GM19099 (cell line): ENCODE data around the gene THPO.

ENCODE experiments used
- POLR2A ChIP-seq: IDR thresholded peaks from 3 replicates; pipeline ENCODE4 v1.6.1; 2011; ENCODE audit warnings: low read depth; ENCODE audit not compliant: insufficient read length; ENCODE audit errors: extremely low read depth

The THPO gene

DNA sequence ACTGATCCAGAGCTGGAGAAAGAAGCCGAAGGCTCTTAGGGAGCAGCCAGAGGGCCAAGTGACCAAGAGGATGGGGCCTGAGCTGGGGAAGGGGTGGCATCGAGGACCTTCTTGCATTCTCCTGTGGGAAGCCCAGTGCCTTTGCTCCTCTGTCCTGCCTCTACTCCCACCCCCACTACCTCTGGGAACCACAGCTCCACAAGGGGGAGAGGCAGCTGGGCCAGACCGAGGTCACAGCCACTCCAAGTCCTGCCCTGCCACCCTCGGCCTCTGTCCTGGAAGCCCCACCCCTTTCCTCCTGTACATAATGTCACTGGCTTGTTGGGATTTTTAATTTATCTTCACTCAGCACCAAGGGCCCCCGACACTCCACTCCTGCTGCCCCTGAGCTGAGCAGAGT, 11.4 kb upstream of the THPO start:
- TF ChIP-seq POLR2A, result no peak

DNA sequence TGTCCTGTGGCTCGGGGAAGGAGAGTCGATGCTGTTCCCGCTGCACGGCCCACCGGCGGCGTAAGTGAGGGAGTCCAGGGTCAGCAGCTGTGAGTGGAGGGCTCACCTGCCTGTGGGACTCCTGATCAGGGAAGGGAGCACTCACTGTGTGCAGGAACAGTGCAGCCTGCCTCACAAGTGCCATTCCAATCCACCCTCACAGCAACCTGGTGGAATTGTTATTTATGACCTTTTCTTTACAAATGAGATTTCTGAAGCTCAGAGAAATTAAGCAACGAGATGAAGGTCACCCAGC, 10.9 kb upstream of the THPO start:
- TF ChIP-seq POLR2A, result no peak

DNA sequence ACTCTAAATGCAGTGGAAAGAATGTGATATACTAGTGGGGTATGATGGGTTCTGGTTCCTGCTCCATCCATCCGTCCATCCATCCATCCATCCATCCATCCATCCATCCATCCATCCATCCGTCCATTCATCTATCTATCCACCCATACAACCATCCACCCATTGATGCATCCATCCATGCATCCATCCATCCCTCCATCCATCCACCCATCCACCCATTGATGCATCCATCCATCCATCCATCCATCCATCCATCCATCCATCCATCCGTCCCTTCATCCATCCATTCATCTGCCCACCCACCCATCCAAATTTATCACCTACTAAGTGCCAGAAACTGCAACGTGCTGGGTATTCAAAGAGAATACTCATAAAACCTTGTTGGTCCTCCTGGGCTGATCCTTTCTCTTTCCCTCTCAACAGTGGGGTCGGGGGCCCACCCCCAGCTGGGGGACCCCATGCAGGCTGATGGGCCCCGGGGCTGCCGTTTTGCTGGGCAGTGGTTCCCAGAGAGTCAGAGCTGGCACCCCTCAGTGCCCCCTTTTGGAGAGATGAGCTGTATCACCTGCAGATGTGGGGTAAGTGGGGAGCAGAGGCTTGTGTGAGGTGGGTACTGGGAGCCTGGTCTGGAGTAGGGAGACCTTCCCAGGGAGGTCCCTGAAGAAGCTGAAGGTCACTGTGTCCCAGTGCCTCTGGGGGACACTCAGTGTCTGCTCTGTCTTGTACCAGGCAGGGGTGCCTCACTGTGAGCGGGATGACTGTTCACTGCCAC, 10.3 kb upstream of the THPO start:
- no peak for TF ChIP-seq POLR2A

DNA sequence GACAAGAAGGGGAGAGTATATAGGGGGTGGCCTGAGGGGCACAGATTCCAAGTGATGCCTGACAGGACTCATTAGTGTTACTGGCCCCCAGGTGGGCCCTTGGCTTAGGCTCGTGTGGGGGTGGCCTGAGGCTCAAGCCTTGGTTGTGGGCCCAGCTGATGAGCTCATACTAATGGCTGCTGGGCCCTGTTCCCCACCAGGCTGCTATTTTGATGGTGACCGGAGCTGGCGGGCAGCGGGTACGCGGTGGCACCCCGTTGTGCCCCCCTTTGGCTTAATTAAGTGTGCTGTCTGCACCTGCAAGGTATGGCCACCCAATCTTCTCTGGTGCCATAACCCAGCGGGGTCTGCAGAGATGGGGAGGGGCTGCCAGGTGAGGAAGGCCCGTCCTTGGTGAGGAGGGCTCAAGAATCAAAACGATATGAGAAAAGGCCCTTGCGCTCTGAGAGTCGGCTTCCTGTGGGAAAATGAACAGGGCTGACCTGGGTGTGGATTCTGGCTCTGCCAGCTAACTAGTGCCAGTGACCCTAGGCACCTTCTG, 9.2 kb upstream of the THPO start:
- TF ChIP-seq POLR2A, result no peak

DNA sequence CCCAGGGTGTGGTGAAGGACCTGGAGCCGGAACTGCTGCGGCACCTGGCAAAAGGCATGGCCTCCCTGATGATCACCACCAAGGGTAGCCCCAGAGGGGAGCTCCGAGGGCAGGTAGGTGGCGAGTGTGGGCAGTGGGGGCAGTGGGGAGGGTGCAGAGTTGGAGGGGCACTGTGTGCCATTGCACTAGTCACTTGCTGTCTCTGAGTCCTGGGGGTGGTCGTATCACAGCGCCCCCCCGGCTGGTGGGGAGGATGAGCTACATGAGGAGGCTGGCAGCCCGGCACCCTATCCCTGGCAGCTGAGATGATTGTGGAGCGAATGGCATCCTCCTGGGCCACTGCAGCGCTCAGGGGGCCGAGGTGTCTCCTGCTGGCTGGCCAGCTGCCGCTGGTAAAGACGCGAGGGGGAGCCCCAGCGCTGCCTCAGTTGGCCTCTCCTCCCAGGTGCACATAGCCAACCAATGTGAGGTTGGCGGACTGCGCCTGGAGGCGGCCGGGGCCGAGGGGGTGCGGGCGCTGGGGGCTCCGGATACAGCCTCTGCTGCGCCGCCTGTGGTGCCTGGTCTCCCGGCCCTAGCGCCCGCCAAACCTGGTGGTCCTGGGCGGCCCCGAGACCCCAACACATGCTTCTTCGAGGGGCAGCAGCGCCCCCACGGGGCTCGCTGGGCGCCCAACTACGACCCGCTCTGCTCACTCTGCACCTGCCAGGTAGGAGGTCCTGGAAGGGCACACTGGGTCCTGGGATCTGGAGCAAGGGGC, 8.2 kb upstream of the THPO start:
- TF ChIP-seq POLR2A, result no peak

DNA sequence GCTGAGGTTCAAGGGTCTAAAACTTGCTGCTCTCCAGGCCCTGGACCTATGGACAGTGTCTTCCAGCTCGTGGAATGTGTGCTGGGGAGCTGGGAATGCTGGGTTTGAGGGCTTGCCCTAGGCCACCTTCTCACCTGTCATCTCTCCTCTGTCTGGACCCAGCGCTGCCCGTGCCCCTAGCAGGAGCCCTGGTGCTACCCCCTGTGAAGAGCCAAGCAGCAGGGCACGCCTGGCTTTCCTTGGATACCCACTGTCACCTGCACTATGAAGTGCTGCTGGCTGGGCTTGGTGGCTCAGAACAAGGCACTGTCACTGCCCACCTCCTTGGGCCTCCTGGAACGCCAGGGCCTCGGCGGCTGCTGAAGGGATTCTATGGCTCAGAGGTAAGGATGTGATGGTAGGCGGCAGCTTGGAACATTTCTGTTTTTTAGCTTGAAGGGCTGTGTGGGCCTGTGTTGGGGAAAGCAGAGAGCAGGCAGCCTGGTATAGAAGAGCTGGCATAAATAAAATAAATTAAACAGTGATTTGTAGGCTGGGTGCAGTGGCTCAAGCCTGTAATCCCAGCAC, 6.9 kb upstream of the THPO start:
- TF ChIP-seq POLR2A, result no peak

DNA sequence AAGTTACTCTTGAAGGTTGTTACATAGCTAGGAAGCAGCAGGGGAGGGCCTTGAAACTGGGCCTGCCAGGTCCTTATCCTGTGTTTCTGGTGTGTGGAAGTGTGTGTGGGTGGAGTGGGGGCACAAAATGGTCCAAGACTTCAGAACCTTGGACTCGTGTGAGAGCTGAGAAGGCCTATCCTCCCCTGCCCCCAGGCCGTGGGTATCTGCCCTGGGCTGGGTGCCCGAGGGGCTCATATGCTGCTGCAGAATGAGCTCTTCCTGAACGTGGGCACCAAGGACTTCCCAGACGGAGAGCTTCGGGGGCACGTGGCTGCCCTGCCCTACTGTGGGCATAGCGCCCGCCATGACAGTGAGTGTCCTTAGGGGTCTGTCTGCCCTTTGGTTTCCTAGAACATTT, 6.3 kb upstream of the THPO start:
- TF ChIP-seq POLR2A, result no peak

DNA sequence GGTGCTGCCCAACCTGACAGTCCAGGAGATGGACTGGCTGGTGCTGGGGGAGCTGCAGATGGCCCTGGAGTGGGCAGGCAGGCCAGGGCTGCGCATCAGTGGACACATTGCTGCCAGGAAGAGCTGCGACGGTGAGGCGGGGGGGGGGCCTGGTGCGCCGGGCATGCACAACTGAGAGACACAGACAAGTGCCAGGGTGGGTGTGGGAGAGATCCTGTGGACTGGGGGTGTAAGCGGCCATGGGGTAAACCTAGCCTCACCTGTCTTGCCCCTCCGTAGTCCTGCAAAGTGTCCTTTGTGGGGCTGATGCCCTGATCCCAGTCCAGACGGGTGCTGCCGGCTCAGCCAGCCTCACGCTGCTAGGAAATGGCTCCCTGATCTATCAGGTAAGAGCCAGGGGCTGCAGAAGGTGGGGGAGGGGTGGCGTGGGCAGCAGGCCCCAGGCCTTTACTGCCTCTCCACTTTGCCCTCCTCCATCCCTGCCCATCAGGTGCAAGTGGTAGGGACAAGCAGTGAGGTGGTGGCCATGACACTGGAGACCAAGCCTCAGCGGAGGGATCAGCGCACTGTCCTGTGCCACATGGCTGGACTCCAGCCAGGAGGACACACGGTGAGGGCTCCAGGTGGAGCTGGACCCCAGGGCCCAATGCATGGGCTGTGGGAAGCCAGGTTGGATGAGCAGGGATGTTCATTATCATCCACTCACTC, 5.2 kb upstream of the THPO start:
- TF ChIP-seq POLR2A, result no peak

DNA sequence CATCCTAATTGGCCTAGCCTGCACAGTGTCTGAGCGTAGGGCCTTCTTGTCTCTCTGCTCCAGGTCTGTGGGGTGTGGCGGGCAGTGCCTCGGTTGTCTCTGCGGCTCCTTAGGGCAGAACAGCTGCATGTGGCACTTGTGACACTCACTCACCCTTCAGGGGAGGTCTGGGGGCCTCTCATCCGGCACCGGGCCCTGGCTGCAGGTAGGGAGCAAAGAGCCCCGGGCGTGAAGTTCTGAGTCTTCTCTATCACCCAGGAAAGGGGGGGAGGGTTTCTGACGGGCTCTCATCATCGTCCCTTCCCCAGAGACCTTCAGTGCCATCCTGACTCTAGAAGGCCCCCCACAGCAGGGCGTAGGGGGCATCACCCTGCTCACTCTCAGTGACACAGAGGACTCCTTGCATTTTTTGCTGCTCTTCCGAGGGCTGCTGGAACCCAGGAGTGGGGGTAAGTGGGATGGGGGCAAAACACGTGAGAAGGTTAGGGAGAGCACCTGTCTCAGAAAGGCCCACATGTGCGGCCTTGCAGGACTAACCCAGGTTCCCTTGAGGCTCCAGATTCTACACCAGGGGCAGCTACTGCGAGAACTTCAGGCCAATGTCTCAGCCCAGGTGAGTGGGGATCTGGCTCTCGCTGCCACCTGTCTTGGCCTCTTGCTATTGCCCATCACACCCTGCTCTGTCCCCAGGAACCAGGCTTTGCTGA, 4.5 kb upstream of the THPO start:
- no peak for TF ChIP-seq POLR2A

DNA sequence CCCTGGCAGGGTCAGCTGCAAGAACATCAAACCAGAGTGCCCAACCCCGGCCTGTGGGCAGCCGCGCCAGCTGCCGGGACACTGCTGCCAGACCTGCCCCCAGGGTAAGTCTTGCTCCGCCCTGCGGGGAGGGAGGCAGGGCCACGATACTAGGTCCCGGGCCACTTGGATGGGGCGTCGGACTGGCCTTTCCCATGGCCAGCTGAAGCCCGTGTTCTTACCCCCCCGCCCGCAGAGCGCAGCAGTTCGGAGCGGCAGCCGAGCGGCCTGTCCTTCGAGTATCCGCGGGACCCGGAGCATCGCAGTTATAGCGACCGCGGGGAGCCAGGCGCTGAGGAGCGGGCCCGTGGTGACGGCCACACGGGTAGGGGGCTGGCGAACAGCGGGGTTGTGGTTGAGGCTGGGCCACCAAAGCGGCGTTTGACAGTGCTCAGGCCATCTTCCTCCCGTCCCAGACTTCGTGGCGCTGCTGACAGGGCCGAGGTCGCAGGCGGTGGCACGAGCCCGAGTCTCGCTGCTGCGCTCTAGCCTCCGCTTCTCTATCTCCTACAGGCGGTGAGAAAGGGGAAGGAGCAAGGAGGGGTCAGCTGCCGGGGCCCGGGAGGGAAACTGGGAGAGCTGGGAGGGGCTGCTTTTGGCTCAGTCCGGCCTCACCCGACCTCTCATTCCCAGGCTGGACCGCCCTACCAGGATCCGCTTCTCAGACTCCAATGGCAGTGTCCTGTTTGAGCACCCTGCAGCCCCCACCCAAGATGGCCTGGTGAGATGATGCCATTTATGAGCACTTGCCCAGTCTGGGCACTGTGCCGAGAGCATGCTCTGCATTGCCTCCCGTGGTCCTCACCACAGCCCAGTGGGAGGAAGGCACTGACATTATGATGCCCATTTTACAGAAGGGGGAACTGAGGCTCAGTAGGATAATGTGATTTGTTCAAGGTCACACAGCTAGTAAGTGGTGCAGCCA, 3.5 kb upstream of the THPO start:
- TF ChIP-seq POLR2A, result no peak

DNA sequence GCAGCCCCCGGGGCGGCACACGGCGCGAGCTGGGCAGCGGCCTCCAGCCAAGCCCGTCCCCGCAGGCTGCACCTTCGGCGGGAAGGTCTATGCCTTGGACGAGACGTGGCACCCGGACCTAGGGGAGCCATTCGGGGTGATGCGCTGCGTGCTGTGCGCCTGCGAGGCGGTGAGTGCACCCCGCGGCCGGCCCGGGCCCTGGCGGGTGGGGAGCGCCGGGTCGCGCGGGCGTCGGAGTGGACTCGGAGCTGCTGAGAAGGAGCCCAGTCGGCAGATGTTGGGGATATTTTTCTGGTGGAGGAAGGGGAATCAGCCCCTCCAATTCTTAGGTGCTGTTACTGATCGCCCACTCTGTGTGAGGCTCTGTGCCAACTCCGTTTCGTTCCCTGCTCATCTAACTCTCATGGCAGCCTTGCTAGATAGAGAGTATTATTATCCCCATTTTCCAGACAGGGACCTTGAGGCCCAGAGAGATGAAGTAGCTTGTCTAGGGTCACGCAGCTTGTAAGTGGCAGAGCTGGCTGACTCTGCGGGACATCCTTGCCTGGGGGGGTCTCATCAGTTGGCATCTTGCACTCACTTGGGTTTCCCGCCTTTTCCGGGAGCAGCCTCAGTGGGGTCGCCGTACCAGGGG, 2.7 kb upstream of the THPO start:
- TF ChIP-seq POLR2A, result no peak

DNA sequence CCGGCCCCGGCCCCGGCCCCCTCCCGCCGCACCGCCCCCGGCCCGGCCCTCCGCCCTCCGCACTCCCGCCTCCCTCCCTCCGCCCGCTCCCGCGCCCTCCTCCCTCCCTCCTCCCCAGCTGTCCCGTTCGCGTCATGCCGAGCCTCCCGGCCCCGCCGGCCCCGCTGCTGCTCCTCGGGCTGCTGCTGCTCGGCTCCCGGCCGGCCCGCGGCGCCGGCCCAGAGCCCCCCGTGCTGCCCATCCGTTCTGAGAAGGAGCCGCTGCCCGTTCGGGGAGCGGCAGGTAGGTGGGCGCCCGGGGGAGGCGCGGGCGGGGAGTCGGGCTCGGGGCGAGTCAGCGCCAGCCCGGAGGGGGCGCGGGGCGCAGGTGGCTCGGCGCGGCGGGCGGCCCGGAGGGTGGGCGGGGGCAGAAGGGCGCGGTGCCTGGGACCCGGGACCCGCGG, 2.2 kb upstream of the THPO start:
- TF ChIP-seq POLR2A, result no peak
